HepG2 (cell line): Measurements from ENCODE around the gene CA11. TPM values are rescaled to one million over a fixed set of nuclear protein-coding genes. Genes with fewer than 3 reads are reported as not detected.

ENCODE experiments used
- ATAD3A ChIP-seq: sonication (generic); formaldehyde crosslinking; IDR thresholded peaks from 2 replicates; pipeline ENCODE4 v1.4.0; 2020; ENCODE audit warnings: missing genetic modification reagents
- FOXM1 ChIP-seq: sonication (generic); formaldehyde crosslinking; IDR thresholded peaks from 2 replicates; pipeline ENCODE4 v1.5.0; 2020; ENCODE audit warnings: missing genetic modification reagents
- HCFC1 ChIP-seq: fragments of 150-350 bp; IDR thresholded peaks from 2 replicates; pipeline ENCODE4 v1.6.1; 2014; ENCODE audit warnings: low read depth, low read length
- HOXA5 ChIP-seq: sonication (generic); formaldehyde crosslinking; IDR thresholded peaks from 2 replicates; pipeline ENCODE4 v1.4.0; 2020; ENCODE audit warnings: missing genetic modification reagents
- ISL2 ChIP-seq: sonication (generic); formaldehyde crosslinking; IDR thresholded peaks from 2 replicates; pipeline ENCODE4 v1.5.0; 2020; ENCODE audit warnings: missing genetic modification reagents
- MAZ ChIP-seq, 2 experiments: sonication (generic) in 1 of 2; formaldehyde crosslinking in 1 of 2; IDR thresholded peaks; 2 replicates each; pipeline versions ENCODE4 v1.5.0 to v1.6.1; 2012 to 2020; ENCODE audit warnings: low read depth in 2 of 2, mild to moderate bottlenecking in 2 of 2, borderline replicate concordance in 1 of 2, improper control_type of control experiment in 1 of 2, low read length in 1 of 2, missing genetic modification reagents in 1 of 2, moderate library complexity in 1 of 2
- MXD3 ChIP-seq: IDR thresholded peaks from 2 replicates; pipeline ENCODE4 v1.6.1; 2016; ENCODE audit warnings: mild to moderate bottlenecking, missing biosample characterization, missing genetic modification reagents
- POLR2AphosphoS5 ChIP-seq: IDR thresholded peaks from 2 replicates; pipeline ENCODE4 v1.6.1; 2012; ENCODE audit warnings: low read depth, low read length
- SMARCE1 ChIP-seq: fragments of 450-650 bp; IDR thresholded peaks from 2 replicates; pipeline ENCODE4 v1.6.1; 2017; ENCODE audit warnings: borderline replicate concordance
- SOX6 ChIP-seq, 2 experiments: fragments of 450-650 bp in 1 of 2; sonication (generic) in 1 of 2; formaldehyde crosslinking in 1 of 2; IDR thresholded peaks; 2 replicates each; pipeline versions ENCODE4 v1.4.0 to v1.6.1; 2017 to 2020; ENCODE audit warnings: antibody characterized with exemption in 1 of 2, mild to moderate bottlenecking in 1 of 2, missing genetic modification reagents in 1 of 2
- SP1 ChIP-seq, 2 experiments: fragments of 450-650 bp in 1 of 2; sonication (generic) in 1 of 2; formaldehyde crosslinking in 1 of 2; IDR thresholded peaks; 2 replicates each; pipeline versions ENCODE4 v1.4.0 to v1.6.1; 2016 to 2020; ENCODE audit warnings: missing genetic modification reagents in 1 of 2
- TBX2 ChIP-seq: sonication (generic); formaldehyde crosslinking; IDR thresholded peaks from 2 replicates; pipeline ENCODE4 v1.5.0; 2020; ENCODE audit warnings: missing genetic modification reagents, mild to moderate bottlenecking, borderline replicate concordance
- TRIM24 ChIP-seq: sonication (generic); formaldehyde crosslinking; IDR thresholded peaks from 2 replicates; pipeline ENCODE4 v1.8.0; 2022; ENCODE audit warnings: mild to moderate bottlenecking, missing genetic modification reagents
- YEATS4 ChIP-seq: sonication (generic); formaldehyde crosslinking; IDR thresholded peaks from 2 replicates; pipeline ENCODE4 v1.4.0; 2020; ENCODE audit warnings: missing genetic modification reagents, borderline replicate concordance
- ZNF256 ChIP-seq: sonication (generic); formaldehyde crosslinking; conservative IDR thresholded peaks from 2 replicates; pipeline ENCODE4 v1.4.0; 2020; ENCODE audit warnings: missing genetic modification reagents
- ZNF263 ChIP-seq: sonication (generic); formaldehyde crosslinking; IDR thresholded peaks from 2 replicates; pipeline ENCODE4 v1.4.0; 2020; ENCODE audit warnings: missing genetic modification reagents
- ZNF282 ChIP-seq: fragments of 450-650 bp; IDR thresholded peaks from 2 replicates; pipeline ENCODE4 v1.6.1; 2018; ENCODE audit not compliant: partially characterized antibody
- ZNF552 ChIP-seq: sonication (generic); formaldehyde crosslinking; IDR thresholded peaks from 2 replicates; pipeline ENCODE4 v1.9.0; 2022; ENCODE audit warnings: missing genetic modification reagents, mild to moderate bottlenecking, borderline replicate concordance
- ZNF782 ChIP-seq: sonication (generic); formaldehyde crosslinking; IDR thresholded peaks from 2 replicates; pipeline ENCODE4 v1.4.0; 2020; ENCODE audit warnings: missing genetic modification reagents, mild to moderate bottlenecking, borderline replicate concordance
- ZNF83 ChIP-seq: sonication (generic); formaldehyde crosslinking; IDR thresholded peaks from 2 replicates; pipeline ENCODE4 v1.4.0; 2020; ENCODE audit warnings: missing genetic modification reagents, mild to moderate bottlenecking, borderline replicate concordance
- ZNF841 ChIP-seq: sonication (generic); formaldehyde crosslinking; IDR thresholded peaks from 2 replicates; pipeline ENCODE4 v1.8.1; 2023; ENCODE audit warnings: missing genetic modification reagents, borderline replicate concordance
- ZNF850 ChIP-seq: sonication (generic); formaldehyde crosslinking; conservative IDR thresholded peaks from 2 replicates; pipeline ENCODE4 v1.9.0; 2021; ENCODE audit warnings: mild to moderate bottlenecking, missing genetic modification reagents
- polyA plus RNA-seq, 8 experiments: library from polyadenylated mRNA; depleted of rRNA in 3 of 8; stranded (reverse) in 7 of 8; unstranded in 1 of 8; fragments of >200 nt; fragmentation: Illumina TruSeq in 4 of 8; extraction: Trizol in 4 of 8; gene quantifications; 2 replicates each; pipeline versions ENCODE4 v1.2.1 to v1.2.3, GENCODE V29; 2011 to 2016; ENCODE audit warnings: low read depth in 4 of 8, missing spikeins in 1 of 8, mixed read lengths in 1 of 8; ENCODE audit not compliant: insufficient read depth in 1 of 8
- total RNA-seq, 5 experiments: library from RNA; depleted of rRNA; stranded (reverse); fragments of >200 nt; fragmentation: Illumina TruSeq; extraction: Trizol; gene quantifications; 2 replicates each; pipeline ENCODE4 v1.2.3, GENCODE V29; 2016; ENCODE audit warnings: low read depth in 1 of 5

Gene CA11
- total and polyA plus RNA-seq, 2 of the 13 experiments (the other 11 are each of a cell fraction or from before 2014, with no cell fraction given) = 0.41 to 0.58 TPM

- TF ChIP-seq SP1 (IDR thresholded peaks at IDR 0.05) (no peak), SP1 (CRISPR knock-in tag; IDR thresholded peaks at IDR 0.05) (no peak), ZNF83 (CRISPR knock-in tag) (0 out of 2 replicates have a peak, but pooled peaks have one; percentile 2), POLR2AphosphoS5 (no peak), YEATS4 (CRISPR knock-in tag) (0 out of 2 replicates have a peak, but pooled peaks have one; percentile 3), ZNF552 (no peak), ZNF850 (no peak), MXD3 (CRISPR knock-in tag) (no peak), ZNF282 (no peak), ZNF841 (CRISPR knock-in tag) (no peak), SMARCE1 (no peak), ISL2 (CRISPR knock-in tag) (no peak), HOXA5 (peak; percentile 4; the same call in 1 of the 2 replicates), ZNF782 (CRISPR knock-in tag) (no peak), HCFC1 (no peak), ZNF263 (CRISPR knock-in tag) (no peak), ZNF256 (no peak), TBX2 (CRISPR knock-in tag) (no peak), TRIM24 (CRISPR knock-in tag) (no peak), SOX6 (IDR thresholded peaks at IDR 0.05) (no peak), SOX6 (CRISPR knock-in tag; IDR thresholded peaks at IDR 0.05) (no peak), FOXM1 (CRISPR knock-in tag) (no peak), MAZ (IDR thresholded peaks at IDR 0.05; ENCODE audit: borderline replicate concordance, low read depth, low read length) (no peak), MAZ (CRISPR knock-in tag; IDR thresholded peaks at IDR 0.05; ENCODE audit: low read depth) (no peak), ATAD3A (CRISPR knock-in tag) (no peak)
Measured at GRCh38 chr19:48636859-48637448, 9.0 kb downstream of the CA11 start, which contains the start of gene DBP (continued).
